Testis (tissue), 3 donors: ENCODE measurements around the gene ENTPD2. TPM values are rescaled to one million over a fixed set of nuclear protein-coding genes. Genes with fewer than 3 reads are reported as not detected.

Experiments used
- DNase-seq: peaks from one replicate; pipeline ENCODE4 v3.0.0-alpha.2; 2019
- H3K27ac ChIP-seq, 2 donors: fragments of 200-600 bp; sonication (generic); one replicate each; pipeline ENCODE4 v1.5.1; 2019
- H3K27me3 ChIP-seq: fragments of 200-600 bp; sonication (generic); one replicate; pipeline ENCODE4 v1.5.1; 2019
- H3K36me3 ChIP-seq: fragments of 200-600 bp; sonication (generic); one replicate; pipeline ENCODE4 v1.5.1; 2017; ENCODE audit warnings: low read depth; ENCODE audit errors: missing control alignments
- H3K4me1 ChIP-seq: fragments of 200-600 bp; sonication (generic); one replicate; pipeline ENCODE4 v1.5.1; 2019
- H3K4me3 ChIP-seq, 2 donors: fragments of 200-600 bp; sonication (generic); one replicate each; pipeline ENCODE4 v1.5.1; 2017 to 2019
- H3K9me3 ChIP-seq: fragments of 200-600 bp; sonication (generic); one replicate; pipeline ENCODE4 v1.5.1; 2017
- POLR2A ChIP-seq: fragments of 450-650 bp; IDR thresholded peaks from one replicate; pipeline ENCODE4 v1.6.1; 2017; ENCODE audit warnings: antibody characterized with exemption, mild to moderate bottlenecking, moderate library complexity
- WGBS, 2 donors: methylation state at CpG; one replicate each; pipeline ENCODE4 v1.1.5; 2018; 5-methylcytosine and 5-hydroxymethylcytosine counted together
- intact Hi-C: fragments of 100-400 bp; cut with DNase I; formaldehyde crosslinking; loops from one replicate; pipeline ENCODE4 v1.15.1; 2023; ENCODE audit warnings: low total_unique reads
- polyA plus RNA-seq: library from polyadenylated mRNA; stranded (reverse); fragments of 350-450 nt; fragmentation: Illumina TruSeq; extraction: RNeasy Lipid Tissue Mini Kit (QIAGEN cat#74804); gene quantifications from one replicate; pipeline ENCODE4 v1.2.3, GENCODE V29; 2014; ENCODE audit warnings: low read depth, low replicate concordance; ENCODE audit not compliant: insufficient read depth
- total RNA-seq, 2 donors: library from RNA; depleted of rRNA; stranded (reverse); fragments of >200 nt; gene quantifications; one replicate each; pipeline ENCODE4 v1.2.3, GENCODE V29; 2016
- TF ChIP-seq, protein P1 (sequence below), 3 experiments: fragments of 450-650 bp in 2 of 3; fragments of 200-600 bp in 1 of 3; sonication (generic) in 1 of 3; IDR thresholded peaks; one replicate each; pipeline ENCODE4 v1.5.1; 2016 to 2019; ENCODE audit warnings: antibody characterized with exemption in 3 of 3, mild to moderate bottlenecking in 2 of 3, moderate library complexity in 1 of 3

ENTPD2 gene
- total and polyA plus RNA-seq, 3 donors from 2014 or later: 5.7 to 9.6 (median 8.5) TPM

DNA sequence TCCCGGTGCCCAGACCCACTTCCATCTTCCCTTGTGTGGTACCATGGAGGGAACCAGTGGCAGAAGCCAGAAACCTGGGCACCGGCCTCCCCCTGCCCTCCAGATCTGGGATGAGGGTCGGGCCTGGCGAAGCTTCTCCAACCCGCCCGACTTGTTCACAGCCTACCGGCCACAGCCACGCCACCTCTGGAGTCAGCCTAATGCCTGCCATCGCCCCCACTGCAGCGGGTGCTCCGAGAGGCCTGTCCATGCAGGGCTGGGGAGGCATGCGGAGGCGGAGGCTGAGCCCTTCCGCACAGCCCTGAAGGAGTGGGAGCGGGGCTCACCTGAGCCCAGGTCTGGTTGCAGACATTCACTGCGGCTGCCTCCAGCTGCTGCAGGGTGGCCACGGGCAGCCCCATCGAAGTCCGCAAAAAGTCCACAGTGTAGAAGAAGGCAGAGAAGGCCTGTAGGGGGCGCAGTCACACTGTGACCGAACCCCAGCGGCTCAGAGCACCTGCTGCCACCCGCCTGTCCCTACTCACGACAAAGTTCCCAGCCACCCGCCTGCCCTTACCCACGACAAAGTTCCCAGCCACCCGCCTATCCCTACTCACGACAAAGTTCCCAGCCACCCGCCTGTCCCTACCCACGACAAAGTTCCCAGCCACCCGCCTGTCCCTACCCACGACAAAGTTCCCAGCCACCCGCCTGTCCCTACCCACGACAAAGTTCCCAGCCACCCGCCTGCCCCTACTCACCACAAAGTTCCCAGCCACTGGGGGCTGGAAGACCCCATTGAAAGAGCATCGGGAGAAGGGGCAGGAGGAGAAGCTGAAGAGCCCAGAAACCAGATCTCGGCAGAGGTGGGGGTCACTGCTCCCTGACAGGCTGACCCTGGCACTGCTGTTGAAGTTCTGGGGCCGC, 4.1 kb downstream of the ENTPD2 start:
- intact Hi-C loops: no loop called here
- TF ChIP-seq, protein P1, sequence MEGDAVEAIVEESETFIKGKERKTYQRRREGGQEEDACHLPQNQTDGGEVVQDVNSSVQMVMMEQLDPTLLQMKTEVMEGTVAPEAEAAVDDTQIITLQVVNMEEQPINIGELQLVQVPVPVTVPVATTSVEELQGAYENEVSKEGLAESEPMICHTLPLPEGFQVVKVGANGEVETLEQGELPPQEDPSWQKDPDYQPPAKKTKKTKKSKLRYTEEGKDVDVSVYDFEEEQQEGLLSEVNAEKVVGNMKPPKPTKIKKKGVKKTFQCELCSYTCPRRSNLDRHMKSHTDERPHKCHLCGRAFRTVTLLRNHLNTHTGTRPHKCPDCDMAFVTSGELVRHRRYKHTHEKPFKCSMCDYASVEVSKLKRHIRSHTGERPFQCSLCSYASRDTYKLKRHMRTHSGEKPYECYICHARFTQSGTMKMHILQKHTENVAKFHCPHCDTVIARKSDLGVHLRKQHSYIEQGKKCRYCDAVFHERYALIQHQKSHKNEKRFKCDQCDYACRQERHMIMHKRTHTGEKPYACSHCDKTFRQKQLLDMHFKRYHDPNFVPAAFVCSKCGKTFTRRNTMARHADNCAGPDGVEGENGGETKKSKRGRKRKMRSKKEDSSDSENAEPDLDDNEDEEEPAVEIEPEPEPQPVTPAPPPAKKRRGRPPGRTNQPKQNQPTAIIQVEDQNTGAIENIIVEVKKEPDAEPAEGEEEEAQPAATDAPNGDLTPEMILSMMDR (IDR thresholded peaks at IDR 0.05): peak in 2 of 3 experiments; percentile 53 to 61
- TF ChIP-seq POLR2A: no peak
- Histone ChIP-seq H3K27me3 (no peaks in the 10 kb centered on the region), H3K9me3 (no peaks in the 10 kb centered on the region), H3K36me3 (no peaks in the 10 kb centered on the region), H3K27ac (no peak overlapping the region), H3K4me3 (no peak overlapping the region), H3K4me1 (peaks cover 22% of the 10 kb centered on the region)
- 68 to 78% methylated on average over 21 to 38 of the region's 38 CpGs for WGBS, 2 donors
- DNase-seq: peak; percentile 76

- no peaks in the 10 kb centered on the region for H3K36me3 ChIP-seq
- 49 to 52% methylated on average over 33 to 66 of the region's 72 CpGs for WGBS, 2 donors
- H3K9me3 ChIP-seq: no peaks in the 10 kb centered on the region
- H3K27me3 ChIP-seq: no peaks in the 10 kb centered on the region
- H3K4me1 ChIP-seq: peaks cover 21% of the 10 kb centered on the region
- no peak for DNase-seq
- intact Hi-C loops: no loop called here
- peak overlapping the region in 1 of 2 donors; percentile 10 for H3K4me3 ChIP-seq
- no peak overlapping the region for H3K27ac ChIP-seq
- TF ChIP-seq POLR2A: no peak
- TF ChIP-seq, protein P1 (IDR thresholded peaks at IDR 0.05): no peak
Measured at GRCh38 chr9:137048655-137049543, 5.0 kb downstream of the ENTPD2 start.

- Histone ChIP-seq H3K27ac (peak within 1 kb of the TSS; percentile 31 to 55), H3K9me3 (no peaks in the 10 kb centered on the region), H3K4me1 (peaks cover 10% of the 10 kb centered on the region), H3K36me3 (no peaks in the 10 kb centered on the region), H3K27me3 (no peaks in the 10 kb centered on the region), H3K4me3 (peak within 1 kb of the TSS; percentile 59 to 67)
- intact Hi-C loops: no loop called here
- no peak for TF ChIP-seq POLR2A
- TF ChIP-seq, protein P1 (IDR thresholded peaks at IDR 0.05): peak; percentile 80 to 85 (median 81)
- DNase-seq: peak; percentile 88
- 0% methylated on average over 27 to 57 of the region's 57 CpGs for WGBS, 2 donors
Measured at GRCh38 chr9:137046088-137046787, 7.6 kb downstream of the ENTPD2 start, which contains the start of gene NPDC1. NPDC1 (minus strand) TSS chr9:137046177; CDS start chr9:137045989, 188 bp downstream.

DNA sequence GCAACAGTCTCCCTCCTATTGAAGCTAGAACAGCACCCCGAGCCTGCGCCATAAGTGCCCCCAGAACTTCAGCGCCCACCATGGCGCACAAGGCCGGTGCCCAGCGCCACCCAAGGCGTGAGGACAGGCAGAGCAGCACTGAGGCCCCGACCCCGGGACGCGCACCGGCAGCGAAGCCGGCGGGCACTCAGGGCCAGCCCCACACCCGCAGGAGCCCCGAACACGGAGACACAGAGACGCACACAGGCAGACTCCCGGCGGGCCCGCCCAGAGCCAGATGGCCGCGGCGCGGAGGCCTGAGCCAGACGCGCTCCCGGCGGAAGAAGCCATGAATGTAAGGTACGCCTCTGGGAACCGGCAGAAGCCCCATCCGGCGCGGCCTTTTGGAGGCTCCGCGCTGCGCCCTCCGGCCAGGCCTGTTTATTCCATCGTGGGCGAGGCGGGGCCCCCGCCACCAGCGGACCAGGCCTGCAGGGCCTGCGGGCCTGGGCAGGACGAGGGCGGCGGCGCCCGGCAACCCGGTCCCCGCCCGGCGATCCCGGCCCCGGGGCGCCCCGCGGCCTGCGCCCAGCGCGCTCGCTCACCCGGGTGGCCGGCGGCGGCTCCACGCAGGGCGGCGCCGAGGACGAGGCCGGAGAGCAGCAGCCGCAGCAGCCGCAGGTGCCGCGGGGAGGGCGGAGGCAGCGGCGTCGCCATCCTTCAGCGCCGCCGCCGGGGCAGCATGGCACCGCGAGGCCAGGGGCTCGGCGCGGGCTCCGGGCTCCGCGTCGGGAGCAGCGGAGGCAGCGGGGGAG, 8.4 kb downstream of the ENTPD2 start:
- no peaks in the 10 kb centered on the region for H3K9me3 ChIP-seq
- TF ChIP-seq, protein P1 (IDR thresholded peaks at IDR 0.05): no peak
- no peak for TF ChIP-seq POLR2A
- H3K27me3 ChIP-seq: no peaks in the 10 kb centered on the region
- WGBS, 2 donors: 2 to 6% methylated on average over 7 to 76 of the region's 96 CpGs
- H3K36me3 ChIP-seq: no peaks in the 10 kb centered on the region
- peaks cover 10% of the 10 kb centered on the region for H3K4me1 ChIP-seq
- intact Hi-C loops: no loop called here
- peak overlapping the region; percentile 31 to 55 for H3K27ac ChIP-seq
- peak overlapping the region; percentile 59 to 67 for H3K4me3 ChIP-seq
- peak; percentile 57 for DNase-seq
